NCI-H2107 treated with DMSO at 0.1 percent for 48 hours (cell line): ENCODE results near the gene DENND1A.
A peak's percentile ranks its signal among the peaks of the same experiment; 100 is the strongest.

Experiments used
- DNase-seq: peaks from one replicate; lab custom pipeline; 2025; ENCODE audit not compliant: unreplicated experiment; lab: John Stamatoyannopoulos, UW

DENND1A gene

GRCh38 chr9:123591283-123591682 is 338.6 kb downstream of the DENND1A start:
- DNase-seq = no peak

- no peak for DNase-seq
Measured at GRCh38 chr9:123590499-123590898, 339.4 kb downstream of the DENND1A start.

- DNase-seq = no peak
Measured at GRCh38 chr9:123589361-123590239, 340.3 kb downstream of the DENND1A start.

- no peak for DNase-seq
Measured at GRCh38 chr9:123586275-123586674, 343.7 kb downstream of the DENND1A start.

- DNase-seq = peak; percentile 33
Measured at GRCh38 chr9:123584202-123585176, 345.4 kb downstream of the DENND1A start.

- no peak for DNase-seq
Measured at GRCh38 chr9:123583646-123584045, 346.3 kb downstream of the DENND1A start.

- no peak for DNase-seq
Measured at GRCh38 chr9:123571240-123571639, 358.7 kb downstream of the DENND1A start.

GRCh38 chr9:123568691-123569688 is 360.9 kb downstream of the DENND1A start:
- DNase-seq = peak; percentile 89

- DNase-seq = no peak
Measured at GRCh38 chr9:123567013-123567412, 362.9 kb downstream of the DENND1A start.

- DNase-seq = no peak
Measured at GRCh38 chr9:123564652-123565051, 365.3 kb downstream of the DENND1A start.

- no peak for DNase-seq
Measured at GRCh38 chr9:123562844-123563346, 367.0 kb downstream of the DENND1A start.

GRCh38 chr9:123561046-123561445 is 368.9 kb downstream of the DENND1A start:
- peak; percentile 74 for DNase-seq

- DNase-seq = no peak
Measured at GRCh38 chr9:123556464-123557435, 373.2 kb downstream of the DENND1A start.

- DNase-seq = no peak
Measured at GRCh38 chr9:123555646-123556045, 374.3 kb downstream of the DENND1A start.

GRCh38 chr9:123552530-123552929 is 377.4 kb downstream of the DENND1A start:
- DNase-seq = no peak

GRCh38 chr9:123551734-123552133 is 378.2 kb downstream of the DENND1A start:
- no peak for DNase-seq

GRCh38 chr9:123550797-123551196 is 379.1 kb downstream of the DENND1A start:
- no peak for DNase-seq

- peak; percentile 57 for DNase-seq
Measured at GRCh38 chr9:123550012-123550411, 379.9 kb downstream of the DENND1A start.
